H9 (cell line): ENCODE results near the gene SEMA6A. TPM values are rescaled to one million over a fixed set of nuclear protein-coding genes. Genes with fewer than 3 reads are reported as not detected.

Source experiments
- DNase-seq: peaks from one replicate; pipeline ENCODE4 v3.0.0-alpha.2; 2017
- H2AFZ ChIP-seq: one replicate; pipeline ENCODE4 v1.6.1; 2013; ENCODE audit warnings: mild to moderate bottlenecking, low read length, control low read depth, moderate library complexity
- H2AK5ac ChIP-seq: 2 replicates; pipeline ENCODE4 v1.6.1; 2013; ENCODE audit warnings: low read length, control low read depth, mixed read lengths; ENCODE audit not compliant: insufficient read length
- H2BK120ac ChIP-seq: one replicate; pipeline ENCODE4 v1.6.1; 2013; ENCODE audit warnings: low read depth, mild to moderate bottlenecking, low read length, control low read depth, inconsistent platforms; ENCODE audit not compliant: poor library complexity, severe bottlenecking
- H2BK12ac ChIP-seq: 2 replicates; pipeline ENCODE4 v1.6.1; 2013; ENCODE audit warnings: low read length, control low read depth, mixed read lengths, low read depth; ENCODE audit not compliant: insufficient read length
- H2BK15ac ChIP-seq: 2 replicates; pipeline ENCODE4 v1.6.1; 2013; ENCODE audit warnings: low read depth, low read length, control low read depth
- H2BK20ac ChIP-seq: one replicate; pipeline ENCODE4 v1.6.1; 2013; ENCODE audit warnings: low read depth, mild to moderate bottlenecking, low read length, control low read depth, inconsistent platforms; ENCODE audit not compliant: poor library complexity, severe bottlenecking
- H2BK5ac ChIP-seq: 2 replicates; pipeline ENCODE4 v1.6.1; 2013; ENCODE audit warnings: low read length, control low read depth, mixed read lengths; ENCODE audit not compliant: insufficient read length
- H3K14ac ChIP-seq: 2 replicates; pipeline ENCODE4 v1.6.1; 2013; ENCODE audit warnings: low read length, control low read depth; ENCODE audit not compliant: insufficient read depth
- H3K18ac ChIP-seq: 2 replicates; pipeline ENCODE4 v1.6.1; 2013; ENCODE audit warnings: low read depth, mild to moderate bottlenecking, mixed read lengths, low read length, control low read depth; ENCODE audit not compliant: insufficient read length
- H3K23ac ChIP-seq: 2 replicates; pipeline ENCODE4 v1.6.1; 2013; ENCODE audit warnings: low read length, control low read depth, mixed read lengths, low read depth; ENCODE audit not compliant: insufficient read length
- H3K23me2 ChIP-seq: 2 replicates; pipeline ENCODE4 v1.6.1; 2013; ENCODE audit warnings: low read depth, mild to moderate bottlenecking, mixed read lengths, low read length, control low read depth; ENCODE audit not compliant: insufficient read length, poor library complexity, severe bottlenecking
- H3K27ac ChIP-seq: 2 replicates; pipeline ENCODE4 v1.5.1; 2013; ENCODE audit warnings: low read length, control low read depth, mixed read lengths, low read depth; ENCODE audit not compliant: insufficient read length
- H3K27me3 ChIP-seq: 2 replicates; pipeline ENCODE4 v1.6.1; 2013; ENCODE audit warnings: low read length, control low read depth, inconsistent platforms; ENCODE audit not compliant: insufficient read depth
- H3K4ac ChIP-seq: 2 replicates; pipeline ENCODE4 v1.6.1; 2013; ENCODE audit warnings: low read depth, mild to moderate bottlenecking, control low read depth, inconsistent platforms, low read length, moderate library complexity
- H3K4me1 ChIP-seq: 2 replicates; pipeline ENCODE4 v1.6.1; 2013; ENCODE audit warnings: low read length, control low read depth, inconsistent platforms; ENCODE audit not compliant: insufficient read depth
- H3K4me2 ChIP-seq: 2 replicates; pipeline ENCODE4 v1.6.1; 2013; ENCODE audit warnings: low read length, control low read depth, mixed read lengths; ENCODE audit not compliant: insufficient read length, insufficient read depth
- H3K56ac ChIP-seq: 2 replicates; pipeline ENCODE4 v1.6.1; 2013; ENCODE audit warnings: low read depth, mild to moderate bottlenecking, mixed read lengths, low read length, control low read depth; ENCODE audit not compliant: insufficient read length
- H3K79me1 ChIP-seq: 2 replicates; pipeline ENCODE4 v1.6.1; 2013; ENCODE audit warnings: low read depth, mild to moderate bottlenecking, moderate library complexity, low read length, control low read depth, inconsistent platforms; ENCODE audit not compliant: insufficient read depth, poor library complexity, severe bottlenecking
- H3K79me2 ChIP-seq: 2 replicates; pipeline ENCODE4 v1.6.1; 2013; ENCODE audit warnings: low read length, control low read depth, inconsistent platforms; ENCODE audit not compliant: insufficient read depth
- H3K9ac ChIP-seq: 2 replicates; pipeline ENCODE4 v1.6.1; 2013; ENCODE audit warnings: low read length, control low read depth, mixed read lengths; ENCODE audit not compliant: insufficient read length; ENCODE audit errors: extremely low read depth
- H3K9me3 ChIP-seq: one replicate; pipeline ENCODE4 v1.6.1; 2013; ENCODE audit warnings: low read depth, low read length, inconsistent platforms; ENCODE audit not compliant: control insufficient read depth
- H3T11ph ChIP-seq: one replicate; pipeline ENCODE4 v1.6.1; 2013; ENCODE audit warnings: mild to moderate bottlenecking, low read length, control low read depth, inconsistent platforms
- H4K20me1 ChIP-seq: one replicate; pipeline ENCODE4 v1.6.1; 2013; ENCODE audit not compliant: control insufficient read depth, insufficient read length, insufficient read depth
- H4K5ac ChIP-seq: 2 replicates; pipeline ENCODE4 v1.6.1; 2013; ENCODE audit warnings: low read depth, mild to moderate bottlenecking, mixed read lengths, low read length, control low read depth; ENCODE audit not compliant: insufficient read length
- H4K8ac ChIP-seq: replicated peaks from 2 replicates; pipeline ENCODE4 v1.6.1; 2013; ENCODE audit warnings: low read length, control low read depth, mixed read lengths, low read depth; ENCODE audit not compliant: insufficient read length
- H4K91ac ChIP-seq: 2 replicates; pipeline ENCODE4 v1.6.1; 2013; ENCODE audit warnings: low read depth, mild to moderate bottlenecking, moderate library complexity, mixed read lengths, low read length, control low read depth; ENCODE audit not compliant: insufficient read length
- H3K27ac Mint-ChIP-seq, 3 experiments: 2 replicates in 2 of 3; 3 replicates in 1 of 3; pipeline ENCODE4 v1.8.0; 2020 to 2021; ENCODE audit warnings: mixed read lengths in 3 of 3, mild to moderate bottlenecking in 1 of 3, moderate library complexity in 1 of 3
- H3K27me3 Mint-ChIP-seq: 2 replicates; pipeline ENCODE4 v1.8.0; 2021; ENCODE audit warnings: low read depth, mild to moderate bottlenecking, moderate library complexity, mixed read lengths
- H3K36me3 Mint-ChIP-seq, 3 experiments: 2 replicates in 2 of 3; 3 replicates in 1 of 3; pipeline ENCODE4 v1.8.0; 2020 to 2021; ENCODE audit warnings: low read depth in 3 of 3, mixed read lengths in 3 of 3; ENCODE audit not compliant: insufficient read depth in 1 of 3
- H3K4me1 Mint-ChIP-seq, 2 experiments: 2 replicates each; pipeline ENCODE4 v1.8.0; 2020; ENCODE audit warnings: mixed read lengths in 2 of 2
- H3K4me3 Mint-ChIP-seq, 2 experiments: 2 replicates in 1 of 2; 3 replicates in 1 of 2; pipeline ENCODE4 v1.8.0; 2020 to 2021; ENCODE audit warnings: mild to moderate bottlenecking in 2 of 2, mixed read lengths in 2 of 2, moderate library complexity in 1 of 2
- H3K9me3 Mint-ChIP-seq, 2 experiments: 2 replicates in 1 of 2; 3 replicates in 1 of 2; pipeline ENCODE4 v1.8.0; 2020; ENCODE audit warnings: mild to moderate bottlenecking in 2 of 2, mixed read lengths in 2 of 2, moderate library complexity in 1 of 2
- WGBS: extraction: QIAGEN DNeasy Blood & Tissue Kit; methylation state at CpG from one replicate; pipeline ENCODE4 v1.1.7; 2013; ENCODE audit warnings: missing lambda C conversion rate, low lambda C conversion rate, mixed read lengths; ENCODE audit not compliant: insufficient read length; ENCODE audit errors: extremely low coverage; 5-methylcytosine and 5-hydroxymethylcytosine counted together
- total RNA-seq: library from RNA; stranded (reverse); gene quantifications from 2 replicates; pipeline ENCODE4 v1.2.1, GENCODE V29; 2021
- TF ChIP-seq, protein P1 (sequence below): fragments of 200-600 bp; sonication (generic); conservative IDR thresholded peaks from 3 replicates; pipeline ENCODE4 v1.8.0; 2021; ENCODE audit warnings: antibody characterized with exemption, mild to moderate bottlenecking

Gene SEMA6A
- total RNA-seq, 1 experiment from 2014 or later = 354 TPM

DNA sequence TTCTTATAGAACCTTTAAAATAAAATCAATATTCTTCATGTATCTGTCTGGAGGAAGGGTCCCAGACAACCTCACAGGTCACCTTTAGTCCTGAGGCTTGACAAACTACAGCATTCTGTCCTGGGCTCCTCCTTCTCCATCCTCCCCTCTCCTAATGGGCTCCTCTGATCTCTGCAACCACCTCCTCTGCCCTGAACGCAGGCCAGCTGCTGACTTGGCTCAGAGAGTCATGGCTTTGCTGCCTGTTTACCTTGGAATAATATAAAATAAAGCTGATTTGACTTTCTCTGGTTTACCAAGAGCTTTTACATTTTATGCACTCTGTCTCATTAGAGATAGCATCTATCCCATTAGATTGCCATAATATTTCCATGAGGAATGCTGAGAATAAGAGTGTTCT is 159.4 kb downstream of the SEMA6A start:
- Mint-ChIP-seq H3K27ac (no peak overlapping the region), H3K27me3 (no peaks in the 10 kb centered on the region), H3K4me1 (peaks cover 4 to 5% of the 10 kb centered on the region in 2 experiments), H3K9me3 (no peaks in the 10 kb centered on the region), H3K4me3 (no peak overlapping the region), H3K36me3 (no peaks in the 10 kb centered on the region)
- H2BK20ac ChIP-seq = no peak overlapping the region
- no peak overlapping the region for H3K14ac ChIP-seq
- no peaks in the 10 kb centered on the region for H3K23me2 ChIP-seq
- H4K8ac ChIP-seq = no peak overlapping the region
- H2BK12ac ChIP-seq = no peak overlapping the region
- no peaks in the 10 kb centered on the region for H3K79me1 ChIP-seq
- no peaks in the 10 kb centered on the region for H3K79me2 ChIP-seq
- H3K9ac ChIP-seq = no peak overlapping the region
- H3K4me1 ChIP-seq = peaks cover 5% of the 10 kb centered on the region; the same call in 1 of the 2 replicates
- no peak overlapping the region for H3K4ac ChIP-seq
- H3K9me3 ChIP-seq = no peaks in the 10 kb centered on the region
- H3K4me2 ChIP-seq = no peak overlapping the region
- no CpG with 5 or more reads among the region's 1 CpG for whole genome bisulfite sequencing
- no peak overlapping the region for H4K5ac ChIP-seq
- no peak overlapping the region for H3K27ac ChIP-seq
- H2AK5ac ChIP-seq = no peak overlapping the region
- no peak for DNase-seq
- no peak overlapping the region for H4K91ac ChIP-seq
- H2BK15ac ChIP-seq = no peak overlapping the region
- H3K27me3 ChIP-seq = no peaks in the 10 kb centered on the region
- H3T11ph ChIP-seq = no peak overlapping the region
- no peak overlapping the region for H3K56ac ChIP-seq
- H2BK120ac ChIP-seq = no peak overlapping the region
- H2AFZ ChIP-seq = no peak overlapping the region
- no peak overlapping the region for H3K18ac ChIP-seq
- no peak overlapping the region for H2BK5ac ChIP-seq
- H4K20me1 ChIP-seq = no peaks in the 10 kb centered on the region
- no peak overlapping the region for H3K23ac ChIP-seq
- TF ChIP-seq, protein P1, sequence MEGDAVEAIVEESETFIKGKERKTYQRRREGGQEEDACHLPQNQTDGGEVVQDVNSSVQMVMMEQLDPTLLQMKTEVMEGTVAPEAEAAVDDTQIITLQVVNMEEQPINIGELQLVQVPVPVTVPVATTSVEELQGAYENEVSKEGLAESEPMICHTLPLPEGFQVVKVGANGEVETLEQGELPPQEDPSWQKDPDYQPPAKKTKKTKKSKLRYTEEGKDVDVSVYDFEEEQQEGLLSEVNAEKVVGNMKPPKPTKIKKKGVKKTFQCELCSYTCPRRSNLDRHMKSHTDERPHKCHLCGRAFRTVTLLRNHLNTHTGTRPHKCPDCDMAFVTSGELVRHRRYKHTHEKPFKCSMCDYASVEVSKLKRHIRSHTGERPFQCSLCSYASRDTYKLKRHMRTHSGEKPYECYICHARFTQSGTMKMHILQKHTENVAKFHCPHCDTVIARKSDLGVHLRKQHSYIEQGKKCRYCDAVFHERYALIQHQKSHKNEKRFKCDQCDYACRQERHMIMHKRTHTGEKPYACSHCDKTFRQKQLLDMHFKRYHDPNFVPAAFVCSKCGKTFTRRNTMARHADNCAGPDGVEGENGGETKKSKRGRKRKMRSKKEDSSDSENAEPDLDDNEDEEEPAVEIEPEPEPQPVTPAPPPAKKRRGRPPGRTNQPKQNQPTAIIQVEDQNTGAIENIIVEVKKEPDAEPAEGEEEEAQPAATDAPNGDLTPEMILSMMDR = no peak
